ENCODE results near the gene MREG.

MREG gene

GRCh38 chr2:215952860-215953637, 60.3 kb downstream of the MREG start:
- Mint-ChIP-seq H3K36me3 (ENCODE audit: low read depth) (peaks cover 11% of the 10 kb centered on the region), H3K27ac (no peak overlapping the region), H3K9me3 (no peaks in the 10 kb centered on the region), H3K4me1 (peaks cover 9% of the 10 kb centered on the region), H3K27me3 (ENCODE audit: low read depth, poor library complexity) (peaks cover 2% of the 10 kb centered on the region), H3K4me3 (no peak overlapping the region)
- TF ChIP-seq CTCF (IDR thresholded peaks at IDR 0.05), result no peak
- no peak for DNase-seq

DNA sequence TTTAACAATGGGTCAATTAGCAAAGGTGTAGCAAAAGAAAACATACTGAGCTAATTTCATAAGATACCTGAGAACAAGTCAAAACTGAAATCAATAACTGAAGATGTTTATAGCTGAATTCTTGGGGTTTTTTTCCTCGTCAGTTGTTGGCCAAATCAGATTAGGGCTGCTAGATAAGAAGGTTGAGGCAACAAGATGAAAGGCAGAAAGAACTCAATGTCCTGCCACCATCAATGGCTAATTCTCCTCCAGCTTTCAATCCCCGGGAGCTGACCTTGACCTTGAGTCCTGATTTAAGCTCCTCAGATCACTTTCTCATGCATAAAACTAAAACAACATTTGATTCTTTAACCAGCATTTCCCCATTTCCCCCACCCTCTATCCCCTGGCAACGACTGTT, 61.8 kb downstream of the MREG start:
- Mint-ChIP-seq H3K4me3 (no peak overlapping the region), H3K36me3 (ENCODE audit: low read depth) (peaks cover 12% of the 10 kb centered on the region), H3K27ac (no peak overlapping the region), H3K4me1 (peaks cover 9% of the 10 kb centered on the region), H3K9me3 (no peaks in the 10 kb centered on the region), H3K27me3 (ENCODE audit: low read depth, poor library complexity) (peaks cover 2% of the 10 kb centered on the region)
- no peak for DNase-seq
- TF ChIP-seq CTCF (IDR thresholded peaks at IDR 0.05), result no peak

- TF ChIP-seq CTCF (IDR thresholded peaks at IDR 0.05), result peak; percentile 55
- no peaks in the 10 kb centered on the region for H3K9me3 Mint-ChIP-seq
- DNase-seq, result no peak
- H3K4me1 Mint-ChIP-seq, result peaks cover 9% of the 10 kb centered on the region
- no peak overlapping the region for H3K4me3 Mint-ChIP-seq
- H3K36me3 Mint-ChIP-seq (ENCODE audit: low read depth), result peaks cover 27% of the 10 kb centered on the region
- no peak overlapping the region for H3K27ac Mint-ChIP-seq
- H3K27me3 Mint-ChIP-seq (ENCODE audit: low read depth, poor library complexity), result peaks cover 2% of the 10 kb centered on the region
These were observed 63.4 kb downstream of the MREG start for GRCh38 chr2:215949991-215950404.

- H3K4me3 Mint-ChIP-seq, result no peak overlapping the region
- no peak for TF ChIP-seq CTCF (IDR thresholded peaks at IDR 0.05)
- no peak for DNase-seq
- peaks cover 39% of the 10 kb centered on the region for H3K36me3 Mint-ChIP-seq (ENCODE audit: low read depth)
- no peaks in the 10 kb centered on the region for H3K27me3 Mint-ChIP-seq (ENCODE audit: low read depth, poor library complexity)
- peaks cover 9% of the 10 kb centered on the region for H3K4me1 Mint-ChIP-seq
- H3K9me3 Mint-ChIP-seq, result no peaks in the 10 kb centered on the region
- H3K27ac Mint-ChIP-seq, result no peak overlapping the region
These were observed 65.3 kb downstream of the MREG start for GRCh38 chr2:215948051-215948450.

DNA sequence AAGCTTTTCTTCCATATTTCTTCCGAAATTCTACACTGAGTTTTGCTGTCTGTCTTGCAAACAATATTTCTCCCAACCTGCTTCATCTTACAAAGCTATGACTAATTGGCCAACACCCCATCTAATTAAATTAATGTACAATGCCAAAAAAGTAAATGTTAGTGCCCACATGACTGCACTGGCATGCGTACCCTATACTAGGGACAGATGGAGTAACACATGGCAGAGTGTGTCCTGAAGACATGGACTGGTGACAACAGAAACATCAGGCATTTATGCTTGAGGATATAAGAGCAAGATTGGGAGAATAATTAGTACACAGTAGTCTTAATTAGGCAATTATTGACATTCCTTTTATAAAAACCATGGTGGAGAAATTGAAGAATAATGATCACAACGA, 66.8 kb downstream of the MREG start:
- Mint-ChIP-seq H3K36me3 (ENCODE audit: low read depth) (peaks cover 42% of the 10 kb centered on the region), H3K27me3 (ENCODE audit: low read depth, poor library complexity) (no peaks in the 10 kb centered on the region), H3K9me3 (no peaks in the 10 kb centered on the region), H3K4me1 (peaks cover 4% of the 10 kb centered on the region), H3K27ac (no peak overlapping the region), H3K4me3 (no peak overlapping the region)
- no peak for DNase-seq
- no peak for TF ChIP-seq CTCF (IDR thresholded peaks at IDR 0.05)

- no peaks in the 10 kb centered on the region for H3K9me3 Mint-ChIP-seq
- H3K27ac Mint-ChIP-seq, result no peak overlapping the region
- no peak for TF ChIP-seq CTCF (IDR thresholded peaks at IDR 0.05)
- H3K4me1 Mint-ChIP-seq, result no peaks in the 10 kb centered on the region
- H3K36me3 Mint-ChIP-seq (ENCODE audit: low read depth), result peaks cover 37% of the 10 kb centered on the region
- H3K4me3 Mint-ChIP-seq, result no peak overlapping the region
- no peaks in the 10 kb centered on the region for H3K27me3 Mint-ChIP-seq (ENCODE audit: low read depth, poor library complexity)
- DNase-seq, result no peak
These were observed 71.2 kb downstream of the MREG start for GRCh38 chr2:215942194-215942593.

Data from nephron progenitor cell (in vitro differentiated cells).